Measurements from ENCODE around the gene FBXO10. TPM values are rescaled to one million over a fixed set of nuclear protein-coding genes. Genes with fewer than 3 reads are reported as not detected.

Gene FBXO10
- total and polyA plus RNA-seq, 2 donors from 2014 or later, result 6.2 to 6.7 TPM

DNA sequence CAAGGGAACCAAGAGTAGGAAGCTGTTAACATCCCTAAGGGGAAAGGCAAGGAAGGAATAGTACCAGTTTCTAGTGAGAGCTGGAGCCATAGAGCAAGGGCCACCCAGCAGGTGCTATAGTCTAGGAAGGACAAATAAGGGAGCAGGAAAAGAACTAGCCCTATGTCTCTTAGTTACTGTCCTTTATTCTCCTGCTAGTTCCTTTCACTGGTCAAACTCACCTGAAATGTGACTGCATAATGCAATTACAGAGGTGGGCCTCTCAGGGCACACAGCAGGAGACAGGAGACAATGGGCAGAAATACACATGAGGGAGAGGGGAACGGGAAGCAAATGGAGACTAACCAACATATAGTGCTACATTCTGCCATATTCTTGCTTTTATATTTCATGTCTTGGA is 47.9 kb upstream of the FBXO10 start:
- no peak for FAIRE-seq
- Histone ChIP-seq H3K27me3 (ENCODE audit: control insufficient read depth, insufficient read depth, low read length) (no peaks in the 10 kb centered on the region), H3K27ac (ENCODE audit: low read depth in 2 of 2, low read length in 2 of 2) (no peak overlapping the region), H3K4me3 (ENCODE audit: low read length in 3 of 3) (no peak overlapping the region), H3K4me1 (ENCODE audit: control insufficient read depth in 2 of 3, insufficient read depth in 2 of 3, low read depth in 1 of 3, low read length in 3 of 3) (no peaks in the 10 kb centered on the region), H3K9ac (ENCODE audit: low read length in 3 of 3) (no peak overlapping the region), H3K36me3 (ENCODE audit: control insufficient read depth in 2 of 3, insufficient read depth in 3 of 3, low read length in 3 of 3) (no peaks in the 10 kb centered on the region), H3K9me3 (ENCODE audit: control insufficient read depth in 2 of 3, insufficient read depth in 1 of 3, low read length in 3 of 3) (no peaks in the 10 kb centered on the region)
- TF ChIP-seq, protein P1, sequence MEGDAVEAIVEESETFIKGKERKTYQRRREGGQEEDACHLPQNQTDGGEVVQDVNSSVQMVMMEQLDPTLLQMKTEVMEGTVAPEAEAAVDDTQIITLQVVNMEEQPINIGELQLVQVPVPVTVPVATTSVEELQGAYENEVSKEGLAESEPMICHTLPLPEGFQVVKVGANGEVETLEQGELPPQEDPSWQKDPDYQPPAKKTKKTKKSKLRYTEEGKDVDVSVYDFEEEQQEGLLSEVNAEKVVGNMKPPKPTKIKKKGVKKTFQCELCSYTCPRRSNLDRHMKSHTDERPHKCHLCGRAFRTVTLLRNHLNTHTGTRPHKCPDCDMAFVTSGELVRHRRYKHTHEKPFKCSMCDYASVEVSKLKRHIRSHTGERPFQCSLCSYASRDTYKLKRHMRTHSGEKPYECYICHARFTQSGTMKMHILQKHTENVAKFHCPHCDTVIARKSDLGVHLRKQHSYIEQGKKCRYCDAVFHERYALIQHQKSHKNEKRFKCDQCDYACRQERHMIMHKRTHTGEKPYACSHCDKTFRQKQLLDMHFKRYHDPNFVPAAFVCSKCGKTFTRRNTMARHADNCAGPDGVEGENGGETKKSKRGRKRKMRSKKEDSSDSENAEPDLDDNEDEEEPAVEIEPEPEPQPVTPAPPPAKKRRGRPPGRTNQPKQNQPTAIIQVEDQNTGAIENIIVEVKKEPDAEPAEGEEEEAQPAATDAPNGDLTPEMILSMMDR (IDR thresholded peaks at IDR 0.05; ENCODE audit: borderline replicate concordance, extremely low read depth, insufficient read depth), result no peak
- intact Hi-C loops (cut with DNase I), result no loop called here
- DNase-seq, result no peak

- no peaks in the 10 kb centered on the region for H3K4me1 ChIP-seq (ENCODE audit: control insufficient read depth in 2 of 3, insufficient read depth in 2 of 3, low read depth in 1 of 3, low read length in 3 of 3)
- no peak overlapping the region for H3K9ac ChIP-seq (ENCODE audit: low read length in 3 of 3)
- no peak overlapping the region for H3K4me3 ChIP-seq (ENCODE audit: low read length in 3 of 3)
- TF ChIP-seq, protein P1 (IDR thresholded peaks at IDR 0.05; ENCODE audit: borderline replicate concordance, extremely low read depth, insufficient read depth), result no peak
- no peak overlapping the region for H3K27ac ChIP-seq (ENCODE audit: low read depth in 2 of 2, low read length in 2 of 2)
- no peaks in the 10 kb centered on the region for H3K27me3 ChIP-seq (ENCODE audit: control insufficient read depth, insufficient read depth, low read length)
- intact Hi-C loops (cut with DNase I), result no loop called here
- DNase-seq (no peak), FAIRE-seq (no peak)
- no peaks in the 10 kb centered on the region for H3K36me3 ChIP-seq (ENCODE audit: control insufficient read depth in 2 of 3, insufficient read depth in 3 of 3, low read length in 3 of 3)
- H3K9me3 ChIP-seq (ENCODE audit: control insufficient read depth in 2 of 3, insufficient read depth in 1 of 3, low read length in 3 of 3), result no peaks in the 10 kb centered on the region
Observed at GRCh38 chr9:37623267-37623666, 47.1 kb upstream of the FBXO10 start.

- no peaks in the 10 kb centered on the region for H3K4me1 ChIP-seq (ENCODE audit: control insufficient read depth in 2 of 3, insufficient read depth in 2 of 3, low read depth in 1 of 3, low read length in 3 of 3)
- TF ChIP-seq, protein P1 (IDR thresholded peaks at IDR 0.05; ENCODE audit: borderline replicate concordance, extremely low read depth, insufficient read depth), result no peak
- H3K27ac ChIP-seq (ENCODE audit: low read depth in 2 of 2, low read length in 2 of 2), result no peak overlapping the region
- intact Hi-C loops (cut with DNase I), result no loop called here
- H3K27me3 ChIP-seq (ENCODE audit: control insufficient read depth, insufficient read depth, low read length), result no peaks in the 10 kb centered on the region
- H3K4me3 ChIP-seq (ENCODE audit: low read length in 3 of 3), result no peak overlapping the region
- H3K9ac ChIP-seq (ENCODE audit: low read length in 3 of 3), result no peak overlapping the region
- H3K36me3 ChIP-seq (ENCODE audit: control insufficient read depth in 2 of 3, insufficient read depth in 3 of 3, low read length in 3 of 3), result no peaks in the 10 kb centered on the region
- no peak for DNase-seq
- FAIRE-seq, result no peak
- no peaks in the 10 kb centered on the region for H3K9me3 ChIP-seq (ENCODE audit: control insufficient read depth in 2 of 3, insufficient read depth in 1 of 3, low read length in 3 of 3)
Observed at GRCh38 chr9:37622462-37622861, 46.3 kb upstream of the FBXO10 start.
